SK-N-SH treated with all-trans-retinoic acid at 6 μM for 48 hours (cell line): ENCODE measurements around the gene HINT1.

Source experiments
- ATAC-seq: fragments of 200-7000 bp; cut with Tn5 transposase; 3 replicates; pipeline ENCODE4 v1.9.1; 2020; ENCODE audit warnings: mild to moderate bottlenecking, moderate library complexity
- ARNTL ChIP-seq: fragments of 450-650 bp; formaldehyde crosslinking; IDR thresholded peaks from 2 replicates; pipeline ENCODE4 v1.5.0; 2020; ENCODE audit warnings: low read depth, mild to moderate bottlenecking, moderate library complexity, borderline replicate concordance
- BACH2 ChIP-seq: fragments of 250-450 bp; sonication (Bioruptor Pico); IDR thresholded peaks from 2 replicates; pipeline ENCODE4 v1.9.0; 2021; ENCODE audit warnings: mild to moderate bottlenecking, borderline replicate concordance
- CREB5 ChIP-seq: fragments of 250-450 bp; sonication (Bioruptor Pico); IDR thresholded peaks from 2 replicates; pipeline ENCODE4 v1.5.1; 2020; ENCODE audit warnings: low read depth, mild to moderate bottlenecking, moderate library complexity
- CSDC2 ChIP-seq: fragments of 250-450 bp; sonication (Bioruptor Pico); IDR thresholded peaks from 2 replicates; pipeline ENCODE4 v1.5.0; 2020; ENCODE audit warnings: mild to moderate bottlenecking, moderate library complexity
- ESRRG ChIP-seq: fragments of 250-450 bp; sonication (Bioruptor Pico); IDR thresholded peaks from 2 replicates; pipeline ENCODE4 v1.6.1; 2021; ENCODE audit warnings: mild to moderate bottlenecking
- GLIS3 ChIP-seq: fragments of 250-450 bp; sonication (Bioruptor Pico); IDR thresholded peaks from 2 replicates; pipeline ENCODE4 v1.5.0; 2020; ENCODE audit warnings: mild to moderate bottlenecking, moderate library complexity
- ISL1 ChIP-seq: fragments of 250-450 bp; sonication (Bioruptor Pico); IDR thresholded peaks from 2 replicates; pipeline ENCODE4 v2.1.2; 2022; ENCODE audit warnings: mild to moderate bottlenecking, moderate library complexity
- OSR1 ChIP-seq: fragments of 250-450 bp; sonication (Bioruptor Pico); IDR thresholded peaks from 2 replicates; pipeline ENCODE4 v1.8.0; 2022; ENCODE audit warnings: moderate library complexity, mild to moderate bottlenecking, inconsistent platforms
- PATZ1 ChIP-seq: fragments of 250-450 bp; sonication (Bioruptor Pico); IDR thresholded peaks from 2 replicates; pipeline ENCODE4 v1.8.0; 2020; ENCODE audit warnings: mild to moderate bottlenecking, moderate library complexity, borderline replicate concordance
- POU6F1 ChIP-seq: fragments of 250-450 bp; sonication (Bioruptor Pico); IDR thresholded peaks from 2 replicates; pipeline ENCODE4 v1.8.0; 2021; ENCODE audit warnings: low read depth, mild to moderate bottlenecking, moderate library complexity, borderline replicate concordance
- PPARA ChIP-seq: fragments of 250-450 bp; sonication (Bioruptor Pico); IDR thresholded peaks from 2 replicates; pipeline ENCODE4 v1.5.0; 2020; ENCODE audit warnings: mild to moderate bottlenecking, borderline replicate concordance
- RARB ChIP-seq: fragments of 250-450 bp; sonication (Bioruptor Pico); IDR thresholded peaks from 2 replicates; pipeline ENCODE4 v1.8.0; 2021; ENCODE audit warnings: mild to moderate bottlenecking, moderate library complexity
- SNAI2 ChIP-seq: fragments of 250-450 bp; sonication (Bioruptor Pico); IDR thresholded peaks from 2 replicates; pipeline ENCODE4 v1.5.0; 2020; ENCODE audit warnings: mild to moderate bottlenecking, moderate library complexity
- TCF4 ChIP-seq: fragments of 250-450 bp; sonication (Bioruptor Pico); IDR thresholded peaks from 2 replicates; pipeline ENCODE4 v1.8.0; 2021; ENCODE audit warnings: mild to moderate bottlenecking, moderate library complexity, borderline replicate concordance
- TOX ChIP-seq: fragments of 250-450 bp; sonication (Bioruptor Pico); IDR thresholded peaks from 2 replicates; pipeline ENCODE4 v1.8.0; 2021; ENCODE audit warnings: mild to moderate bottlenecking, moderate library complexity, borderline replicate concordance
- TSHZ2 ChIP-seq: fragments of 250-450 bp; sonication (Bioruptor Pico); IDR thresholded peaks from 2 replicates; pipeline ENCODE4 v1.5.0; 2020; ENCODE audit warnings: mild to moderate bottlenecking, moderate library complexity
- ZC3H10 ChIP-seq: fragments of 250-450 bp; sonication (Bioruptor Pico); IDR thresholded peaks from 2 replicates; pipeline ENCODE4 v1.5.1; 2021; ENCODE audit warnings: mild to moderate bottlenecking, moderate library complexity
- ZFP3 ChIP-seq: fragments of 250-450 bp; sonication (Bioruptor Pico); IDR thresholded peaks from 2 replicates; pipeline ENCODE4 v1.5.0; 2020; ENCODE audit warnings: mild to moderate bottlenecking, moderate library complexity
- ZFP30 ChIP-seq: fragments of 450-650 bp; formaldehyde crosslinking; IDR thresholded peaks from 2 replicates; pipeline ENCODE4 v1.5.0; 2022; ENCODE audit warnings: mild to moderate bottlenecking, moderate library complexity
- ZNF565 ChIP-seq: fragments of 450-650 bp; formaldehyde crosslinking; conservative IDR thresholded peaks from 2 replicates; pipeline ENCODE4 v1.5.0; 2020; ENCODE audit warnings: low read depth, mild to moderate bottlenecking, moderate library complexity
- ZNF70 ChIP-seq: fragments of 450-650 bp; formaldehyde crosslinking; IDR thresholded peaks from 2 replicates; pipeline ENCODE4 v1.5.0; 2020; ENCODE audit warnings: mild to moderate bottlenecking, moderate library complexity
- ZNF8 ChIP-seq: fragments of 450-650 bp; formaldehyde crosslinking; IDR thresholded peaks from 2 replicates; pipeline ENCODE4 v1.5.0; 2020; ENCODE audit warnings: mild to moderate bottlenecking, moderate library complexity

Gene HINT1

GRCh38 chr5:131156957-131157356 is 8.1 kb downstream of the HINT1 start:
- TF ChIP-seq PPARA (CRISPR knock-in tag) (no peak), TCF4 (CRISPR knock-in tag) (no peak), ZFP30 (no peak), CSDC2 (CRISPR knock-in tag) (no peak), BACH2 (no peak), SNAI2 (no peak), GLIS3 (CRISPR knock-in tag) (no peak), CREB5 (CRISPR knock-in tag) (no peak), ZNF8 (CRISPR knock-in tag) (no peak), OSR1 (CRISPR knock-in tag) (no peak), ESRRG (no peak), ZFP3 (CRISPR knock-in tag) (no peak), POU6F1 (CRISPR knock-in tag) (no peak), PATZ1 (no peak), ZNF565 (no peak), ZC3H10 (no peak)
- no peak for ATAC-seq

GRCh38 chr5:131156385-131156784 is 8.7 kb downstream of the HINT1 start:
- ATAC-seq, result no peak
- TF ChIP-seq TOX (CRISPR knock-in tag), result no peak
- no peak for TF ChIP-seq ZNF70
- no peak for TF ChIP-seq ARNTL
- TF ChIP-seq ZC3H10, result no peak
- TF ChIP-seq CSDC2 (CRISPR knock-in tag), result no peak
- TF ChIP-seq ESRRG, result no peak
- TF ChIP-seq PPARA (CRISPR knock-in tag), result no peak
- TF ChIP-seq ISL1 (CRISPR knock-in tag), result no peak
- no peak for TF ChIP-seq ZNF565
- TF ChIP-seq ZFP3 (CRISPR knock-in tag), result no peak
- no peak for TF ChIP-seq ZNF8 (CRISPR knock-in tag)
- TF ChIP-seq SNAI2, result no peak
- no peak for TF ChIP-seq BACH2
- TF ChIP-seq RARB (CRISPR knock-in tag), result no peak
- TF ChIP-seq CREB5 (CRISPR knock-in tag), result no peak
- no peak for TF ChIP-seq TCF4 (CRISPR knock-in tag)
- TF ChIP-seq POU6F1 (CRISPR knock-in tag), result no peak
- no peak for TF ChIP-seq ZFP30
- TF ChIP-seq TSHZ2, result no peak
- TF ChIP-seq PATZ1, result no peak
